BJ (cell line): ENCODE data around the gene SLC25A15. TPM values are rescaled to one million over a fixed set of nuclear protein-coding genes. Genes with fewer than 3 reads are reported as not detected.

Experiments used
- CTCF ChIA-PET: fragments of 350-600 bp; formaldehyde crosslinking; extraction: SDS; loops from one replicate; lab custom pipeline; 2021; ENCODE audit warnings: antibody characterized with exemption, inconsistent platforms; lab: Yijun Ruan, JAX
- POLR2A ChIA-PET: fragments of 300-600 bp; sonication (Branson Sonifier 250); formaldehyde crosslinking; extraction: SDS; loops from one replicate; lab custom pipeline; 2021; ENCODE audit warnings: antibody characterized with exemption; lab: Charles Lee
- DNase-seq: peaks from one replicate; pipeline ENCODE4 v3.0.0-alpha.2; 2011; ENCODE audit warnings: low read depth
- H3K27me3 ChIP-seq: 2 replicates; pipeline ENCODE4 v1.6.0; 2011; ENCODE audit warnings: low read length; ENCODE audit not compliant: control insufficient read depth, insufficient read depth
- H3K36me3 ChIP-seq: 2 replicates; pipeline ENCODE4 v1.5.1; 2011; ENCODE audit warnings: low read length; ENCODE audit not compliant: control insufficient read depth, insufficient read depth
- H3K4me3 ChIP-seq: 2 replicates; pipeline ENCODE4 v1.5.1; 2011; ENCODE audit warnings: low read depth, mild to moderate bottlenecking, control low read depth, low read length
- CTCF ChIP-seq: IDR thresholded peaks from 2 replicates; pipeline ENCODE4 v1.5.1; 2011; ENCODE audit warnings: low read depth, mild to moderate bottlenecking, control low read depth, inconsistent platforms, low read length, moderate library complexity; ENCODE audit not compliant: insufficient read depth
- polyA minus RNA-seq: library from RNA; depleted of rRNA, polyadenylated mRNA; stranded (reverse); fragments of >200 nt; gene quantifications from 2 replicates; pipeline ENCODE4 v1.2.3, GENCODE V29; 2011; rRNA and poly(A)+ RNA removed
- polyA plus RNA-seq: library from polyadenylated mRNA; depleted of rRNA; stranded (reverse); fragments of >200 nt; gene quantifications from 2 replicates; pipeline ENCODE4 v1.2.3, GENCODE V29; 2011; rRNA removed

SLC25A15 gene
- polyA plus RNA-seq (4.7 and 5.9 TPM in 2 replicates), polyA minus RNA-seq (7.1 and 17.1 TPM in 2 replicates)

GRCh38 chr13:40789275-40790153 is at the start of gene SLC25A15:
TSS of gene SLC25A15 (plus strand) at chr13:40789611. CDS start at chr13:40793227, 3,616 bp downstream.
- DNase-seq, result no peak
- TF ChIP-seq CTCF, result no peak
- ChIA-PET CTCF (interaction anchor here (0.8 to 7.0 kb wide), 8 partner anchors 9 to 264 kb away, joined by 3 to 61 read pairs (median 3); no protein-coding TSS in a partner anchor), POLR2A (interaction anchor here (0.5 kb wide), 1 partner anchor 264 kb away, joined by 4 read pairs; no protein-coding TSS in a partner anchor)
- Histone ChIP-seq H3K36me3 (no peaks in the 10 kb centered on the region), H3K4me3 (peak within 1 kb of the TSS; percentile 58), H3K27me3 (no peaks in the 10 kb centered on the region)

GRCh38 chr13:40749327-40749726 is 40.1 kb upstream of the SLC25A15 start:
- POLR2A ChIA-PET, result no interaction called here
- CTCF ChIA-PET, result no interaction called here
- 0 out of 2 replicates have a peak, but pooled peaks have one; percentile 6 for TF ChIP-seq CTCF
- Histone ChIP-seq H3K27me3 (no peaks in the 10 kb centered on the region), H3K4me3 (no peak overlapping the region), H3K36me3 (peaks cover 4% of the 10 kb centered on the region; the same call in 1 of the 2 replicates)
- no peak for DNase-seq

GRCh38 chr13:40755082-40755700 is 34.2 kb upstream of the SLC25A15 start:
- DNase-seq, result no peak
- H3K27me3 ChIP-seq, result no peaks in the 10 kb centered on the region
- ChIA-PET CTCF (no interaction called here), POLR2A (no interaction called here)
- H3K36me3 ChIP-seq, result peaks cover 5% of the 10 kb centered on the region
- no peak overlapping the region for H3K4me3 ChIP-seq
- TF ChIP-seq CTCF, result no peak

GRCh38 chr13:40756042-40756441 is 33.4 kb upstream of the SLC25A15 start:
- CTCF ChIA-PET, result no interaction called here
- Histone ChIP-seq H3K4me3 (no peak overlapping the region), H3K36me3 (peaks cover 5% of the 10 kb centered on the region), H3K27me3 (no peaks in the 10 kb centered on the region)
- no peak for TF ChIP-seq CTCF
- no peak for DNase-seq
- POLR2A ChIA-PET, result no interaction called here

- ChIA-PET CTCF (interaction anchor here (1.1 kb wide), 1 partner anchor 19 kb away, joined by 3 read pairs; no protein-coding TSS in a partner anchor), POLR2A (no interaction called here)
- Histone ChIP-seq H3K36me3 (peaks cover 2% of the 10 kb centered on the region), H3K27me3 (no peaks in the 10 kb centered on the region), H3K4me3 (no peak overlapping the region)
- no peak for DNase-seq
- no peak for TF ChIP-seq CTCF
Observed at GRCh38 chr13:40758811-40759210, 30.6 kb upstream of the SLC25A15 start.
